NCI-H526 (cell line): ENCODE data around the gene PIP4K2B.

Experiments used
- DNase-seq, 2 experiments: peaks; one replicate each; lab custom pipeline; 2025; lab: John Stamatoyannopoulos, UW

Gene PIP4K2B

GRCh38 chr17:38779965-38780752, 19.2 kb downstream of the PIP4K2B start:
- no peak for DNase-seq

DNA sequence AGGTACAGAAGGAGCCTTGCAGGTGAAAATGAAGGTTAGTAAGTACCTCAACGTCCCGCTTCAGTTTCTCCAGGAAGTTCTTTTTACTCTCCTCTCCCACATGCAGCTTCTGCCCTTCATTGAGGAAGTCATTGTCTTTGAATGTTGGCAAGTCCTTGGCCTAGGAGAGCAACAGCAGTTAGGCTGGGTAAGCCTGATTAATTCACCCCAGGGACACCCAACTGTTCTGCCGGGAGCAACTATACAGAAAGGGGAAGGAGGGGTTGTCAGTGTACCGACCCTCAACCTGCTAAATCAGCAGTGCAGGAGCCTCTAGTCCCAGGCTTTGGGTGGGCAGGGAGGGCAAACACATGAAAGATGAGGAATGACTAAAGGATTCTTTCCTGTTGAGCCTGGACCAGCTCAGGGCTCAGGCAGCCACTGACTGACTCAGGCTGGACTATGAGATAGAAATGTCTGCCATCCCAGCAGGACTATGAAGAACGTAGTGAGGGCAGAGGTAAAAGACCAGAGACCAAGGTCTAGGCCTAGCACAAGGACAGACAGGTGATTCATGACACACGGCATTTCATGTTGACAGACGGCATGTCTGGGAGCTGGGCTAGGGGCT, 21.6 kb downstream of the PIP4K2B start:
- no peak for DNase-seq

GRCh38 chr17:38773258-38773657, 26.1 kb downstream of the PIP4K2B start:
- no peak for DNase-seq

- no peak for DNase-seq
These were observed 30.9 kb downstream of the PIP4K2B start for GRCh38 chr17:38768417-38768816.

GRCh38 chr17:38766341-38766740, 33.0 kb downstream of the PIP4K2B start:
- DNase-seq, result no peak

DNA sequence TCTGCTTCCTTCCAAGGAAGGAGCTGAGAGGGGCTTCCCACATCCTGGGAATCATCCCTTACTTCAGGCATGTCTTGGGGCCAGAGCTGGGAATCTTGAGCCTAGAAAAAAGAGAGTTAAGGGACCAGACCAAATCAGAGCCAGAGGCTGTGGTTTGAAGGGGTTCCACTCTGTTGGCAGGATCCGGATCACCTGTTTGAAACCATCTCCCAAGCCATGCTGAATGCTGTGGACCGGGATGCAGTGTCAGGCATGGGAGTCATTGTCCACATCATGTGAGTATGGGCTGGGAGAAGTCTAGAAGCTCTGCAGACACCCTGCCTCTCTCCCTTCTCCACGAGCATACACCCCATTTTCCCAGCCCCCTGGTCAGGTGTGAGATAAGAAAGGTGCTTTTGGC, 37.1 kb downstream of the PIP4K2B start:
- no peak for DNase-seq

- DNase-seq, result peak in 1 of 2 experiments; percentile 47
These were observed 37.7 kb downstream of the PIP4K2B start for GRCh38 chr17:38761612-38762011.

GRCh38 chr17:38753071-38753506, 46.3 kb downstream of the PIP4K2B start:
- no peak for DNase-seq

DNA sequence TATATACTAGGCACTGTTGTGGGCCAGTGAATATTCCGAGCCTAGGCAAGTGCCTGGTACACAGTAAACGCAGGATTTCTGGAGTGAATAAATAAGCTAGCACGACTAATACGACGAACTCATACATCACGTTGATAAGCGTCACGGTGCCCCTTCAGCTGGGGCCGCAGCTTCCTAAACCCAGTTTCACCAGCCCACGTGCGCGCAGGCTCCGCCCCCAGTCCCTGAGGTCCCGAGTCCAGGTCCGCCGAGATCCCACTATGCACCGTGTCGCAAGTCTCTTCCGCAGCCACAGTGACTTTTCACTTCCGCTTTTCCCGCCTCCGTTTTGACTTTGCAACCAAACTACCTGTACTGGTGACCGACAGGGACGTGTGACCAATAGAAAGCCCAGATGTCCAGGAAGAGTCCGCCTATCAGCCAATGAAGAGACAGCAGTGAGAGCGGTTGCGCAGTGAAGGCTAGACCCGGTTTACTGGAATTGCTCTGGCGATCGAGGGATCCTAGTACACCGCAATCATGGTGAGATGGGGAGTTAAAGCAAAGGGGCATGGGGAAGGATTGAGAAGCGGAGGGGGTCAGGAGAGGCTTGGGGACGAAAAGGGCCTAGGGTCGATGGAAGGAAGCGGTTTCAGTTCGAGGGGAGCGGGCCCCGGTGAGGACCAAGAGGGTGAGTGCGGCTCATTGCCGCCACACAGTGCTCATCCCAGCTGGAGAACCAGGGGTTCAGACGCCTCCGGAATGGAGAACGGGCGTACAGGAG, 46.9 kb downstream of the PIP4K2B start, which contains the start of gene PSMB3:
PSMB3 (plus strand) TSS at position 434 of the 763 bp plus-strand sequence; CDS start at position 520, 86 bp downstream.
- peak; percentile 99 for DNase-seq

DNA sequence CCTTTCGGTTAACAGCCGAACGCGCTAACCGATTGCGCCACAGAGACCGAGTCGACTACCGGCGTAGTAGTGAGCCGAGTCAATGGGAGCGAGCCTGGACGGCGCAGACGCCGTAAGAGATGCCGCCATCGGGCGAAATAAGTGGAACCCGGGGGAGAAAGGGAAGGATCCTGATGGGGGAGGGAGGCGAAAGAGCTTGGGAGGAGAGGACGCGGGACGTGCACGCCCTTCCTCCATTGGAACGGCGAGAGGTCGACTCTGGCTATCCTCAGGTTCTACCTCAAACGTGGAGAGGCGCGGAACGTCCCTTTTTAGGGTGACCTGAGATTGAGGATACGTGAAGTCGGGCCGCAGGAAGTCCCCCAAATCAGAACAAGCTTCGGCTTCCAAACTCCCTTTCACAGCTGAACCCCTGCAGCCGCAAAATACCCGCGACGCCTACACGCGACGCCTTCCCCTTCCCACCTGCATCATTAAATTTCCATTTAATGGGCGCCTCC, 47.5 kb downstream of the PIP4K2B start:
- peak; percentile 71 to 88 for DNase-seq

DNA sequence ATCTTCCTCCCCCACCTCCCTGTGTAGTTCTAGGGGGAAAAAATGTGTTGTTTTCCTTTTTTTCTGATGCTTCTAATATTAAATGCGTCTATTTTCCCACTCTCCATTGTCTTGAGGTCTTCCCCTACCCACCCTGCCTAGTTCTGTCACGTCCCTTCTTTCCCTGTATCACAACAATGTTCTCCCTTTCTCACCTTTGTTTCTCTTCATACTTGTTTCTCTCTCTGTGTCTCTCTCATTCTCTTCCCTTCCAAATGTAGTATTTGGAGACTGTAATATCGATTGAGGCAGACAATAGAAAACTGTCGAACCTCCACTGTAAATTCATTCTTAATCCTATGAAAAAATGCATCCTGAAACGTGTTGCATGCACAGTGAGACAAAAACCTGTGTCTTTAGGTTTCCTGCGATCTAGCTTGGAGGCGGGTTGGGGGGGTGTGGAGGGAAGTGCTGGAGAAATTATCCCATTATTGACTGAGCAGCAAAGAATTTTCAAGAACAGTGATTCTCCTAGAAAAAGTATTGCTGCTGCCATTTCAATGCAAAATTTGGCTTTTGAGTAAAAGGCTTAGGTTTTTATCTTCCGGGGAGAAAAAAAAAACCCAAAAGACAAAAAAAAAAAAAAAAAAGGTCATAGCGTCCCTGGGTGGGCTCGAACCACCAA, 48.1 kb downstream of the PIP4K2B start:
- DNase-seq, result peak; percentile 42 to 59

DNA sequence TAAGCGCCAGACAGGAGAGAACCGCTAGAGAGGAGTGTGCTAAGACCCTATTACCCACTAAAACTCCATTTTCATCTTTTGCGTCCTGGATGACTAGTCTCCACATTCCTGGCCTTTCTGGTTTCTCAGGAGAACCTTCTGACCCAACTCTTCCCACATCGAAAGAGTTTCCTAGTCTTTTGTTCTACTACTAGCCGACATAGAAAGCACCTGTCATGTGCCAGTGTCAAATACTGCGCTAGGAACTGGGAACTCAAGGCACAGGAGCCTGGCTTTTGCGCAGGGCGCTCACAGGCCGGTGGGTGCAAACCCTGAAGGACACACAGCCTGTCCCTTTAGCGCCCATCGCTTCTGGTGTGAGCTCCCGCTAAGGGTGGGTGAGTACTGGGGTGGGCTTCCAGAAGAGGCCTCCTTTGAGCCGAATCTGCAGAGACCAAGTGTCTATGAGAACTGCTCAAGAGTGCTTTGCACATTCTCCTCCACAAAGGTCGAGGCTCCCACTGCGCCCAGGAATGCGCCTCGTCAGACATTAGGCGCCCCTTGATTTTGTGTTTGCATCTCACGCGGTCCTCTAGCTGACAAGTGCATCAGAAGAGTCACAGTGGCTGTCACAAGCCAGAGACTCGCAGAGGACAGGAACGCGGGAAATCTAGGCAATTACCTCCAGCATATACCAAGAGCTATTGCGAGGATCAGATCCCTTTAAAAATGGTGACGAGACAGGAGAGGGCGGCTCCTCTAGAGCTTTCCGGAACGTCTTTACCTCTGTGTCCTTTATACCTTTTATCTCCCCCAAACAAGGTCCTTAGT, 48.8 kb downstream of the PIP4K2B start:
- peak; percentile 29 to 63 for DNase-seq

- no peak for DNase-seq
These were observed 49.4 kb downstream of the PIP4K2B start for GRCh38 chr17:38750044-38750311.

DNA sequence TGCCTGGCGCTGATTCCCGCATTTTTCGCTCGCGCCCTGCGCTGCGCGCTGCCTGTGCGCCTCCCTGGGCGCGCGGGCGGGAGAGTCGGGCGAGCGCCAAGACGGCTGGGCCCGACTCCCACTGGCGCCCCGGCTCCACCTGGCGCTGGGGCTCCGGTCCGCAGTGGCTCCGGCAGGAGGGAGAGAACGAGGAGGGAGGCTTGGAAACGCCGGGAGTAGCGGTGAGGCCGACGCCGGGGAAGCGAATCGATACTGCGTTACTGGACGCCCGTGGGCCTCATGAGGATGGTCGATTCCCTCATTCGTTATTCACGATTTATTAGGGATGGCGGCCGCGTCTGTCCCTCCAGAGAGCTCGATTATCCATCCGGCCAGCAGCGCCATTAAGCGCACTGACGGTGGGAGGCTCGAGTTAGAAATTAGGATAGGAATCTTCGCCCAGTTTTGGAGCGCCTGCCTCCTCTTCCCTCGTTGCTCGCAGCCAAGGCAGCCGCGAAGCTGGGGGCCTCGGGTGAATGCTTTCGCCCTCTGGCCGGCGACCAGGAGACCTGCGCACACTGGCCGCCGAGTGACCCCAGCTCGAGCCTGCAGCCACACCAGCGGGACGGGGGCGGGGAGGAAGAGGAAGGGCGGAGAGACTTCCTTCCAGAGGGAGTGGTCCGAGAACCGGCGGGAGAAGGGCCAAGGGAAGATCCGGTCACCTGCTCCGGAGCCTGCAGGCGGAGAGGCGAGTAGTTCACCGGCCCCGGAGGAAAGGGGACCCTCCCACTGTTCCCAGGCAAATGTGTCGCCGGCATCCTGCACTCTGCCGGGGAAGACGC, 49.9 kb downstream of the PIP4K2B start:
- peak; percentile 58 to 87 for DNase-seq

GRCh38 chr17:38748892-38749222, 50.5 kb downstream of the PIP4K2B start:
- no peak for DNase-seq

GRCh38 chr17:38748149-38748891, 51.0 kb downstream of the PIP4K2B start, which contains the start of gene PCGF2:
TSS of gene PCGF2 (minus strand) at chr17:38748336. CDS start at chr17:38740402, 7,934 bp downstream.
- DNase-seq, result peak; percentile 89 to 96

GRCh38 chr17:38747463-38748148, 51.8 kb downstream of the PIP4K2B start:
- peak in 1 of 2 experiments; percentile 72 for DNase-seq

DNA sequence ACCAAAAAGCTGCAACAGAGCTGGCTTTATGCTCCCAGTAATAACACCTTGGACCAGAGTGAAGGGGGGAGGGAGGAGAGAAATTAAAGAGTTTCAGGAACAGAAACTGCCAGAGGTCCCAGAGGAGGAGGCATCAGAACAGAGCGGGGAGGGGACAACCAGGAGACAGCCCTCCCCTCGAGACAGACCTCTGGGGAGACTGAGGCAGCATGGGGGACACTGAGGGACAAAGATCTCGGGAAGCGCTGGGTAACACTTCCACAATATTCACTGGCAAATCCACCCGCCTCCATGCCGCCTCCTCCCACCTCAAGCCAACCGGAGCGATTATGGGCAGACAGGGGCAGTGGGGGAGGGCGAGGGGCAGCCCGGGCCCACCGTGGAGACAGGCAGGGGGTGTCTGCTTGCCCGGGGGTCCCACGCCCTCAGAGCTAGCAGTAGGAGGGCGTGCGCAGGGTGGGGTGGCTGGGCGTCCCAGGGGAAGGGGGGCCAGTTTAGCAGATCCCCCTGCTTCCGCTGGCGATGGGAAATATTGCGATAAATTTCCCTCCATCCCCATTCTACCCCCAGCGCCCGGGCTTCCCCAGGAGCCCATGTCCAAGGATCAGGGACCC, 52.4 kb downstream of the PIP4K2B start:
- DNase-seq, result peak in 1 of 2 experiments; percentile 26
